ENCODE measurements around the gene BRAF.

GRCh38 chr7:140841166-140841715 lies 83.5 kb downstream of the BRAF start:
- TF ChIP-seq CTCF (IDR thresholded peaks at IDR 0.05) (no peak), POLR2A (IDR thresholded peaks at IDR 0.05) (no peak)

All from heart left ventricle (tissue), 13 donors.